Skin epidermis (tissue), 12 donors: ENCODE data around the gene AKT3.
"Not testable (repeated sequence)": the region's sequence is repeated elsewhere in the genome, so short reads cannot be mapped to it uniquely, and the experiment has no call there.

ENCODE experiments used
- H3K27ac ChIP-seq, 21 experiments: fragments of 200-600 bp; sonication (generic) in 11 of 21; one replicate each; pipeline ENCODE4 v1.5.0; 2020; ENCODE audit warnings: mild to moderate bottlenecking in 3 of 21, inconsistent platforms in 2 of 21, moderate library complexity in 2 of 21
- H3K4me3 ChIP-seq, 7 experiments: fragments of 200-600 bp; sonication (generic) in 2 of 7; one replicate each; pipeline ENCODE4 v1.5.0; 2020; ENCODE audit warnings: inconsistent platforms in 2 of 7, mild to moderate bottlenecking in 2 of 7, moderate library complexity in 1 of 7

Gene AKT3

DNA sequence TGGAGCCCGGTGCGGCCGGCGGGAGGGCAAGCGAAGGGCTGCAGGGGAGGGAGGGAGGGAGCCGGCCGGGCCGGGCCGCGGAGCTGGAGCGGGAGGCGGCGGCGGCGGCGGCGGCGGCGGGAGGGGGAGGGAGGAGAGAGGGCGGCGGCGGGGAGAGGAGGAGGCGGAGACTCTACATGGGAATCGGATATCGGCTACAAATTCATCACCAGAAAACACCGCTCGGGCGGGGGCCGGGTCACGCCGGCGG is at the start of gene AKT3:
AKT3 (minus strand) TSS at position 42 of the 250 bp plus-strand sequence. CDS start 7,073 bp downstream, outside the sequence.
- Histone ChIP-seq H3K27ac (peak within 1 kb of the TSS; percentile 70 to 99 (median 91)), H3K4me3 (peak within 1 kb of the TSS; percentile 61 to 75 (median 67))

DNA sequence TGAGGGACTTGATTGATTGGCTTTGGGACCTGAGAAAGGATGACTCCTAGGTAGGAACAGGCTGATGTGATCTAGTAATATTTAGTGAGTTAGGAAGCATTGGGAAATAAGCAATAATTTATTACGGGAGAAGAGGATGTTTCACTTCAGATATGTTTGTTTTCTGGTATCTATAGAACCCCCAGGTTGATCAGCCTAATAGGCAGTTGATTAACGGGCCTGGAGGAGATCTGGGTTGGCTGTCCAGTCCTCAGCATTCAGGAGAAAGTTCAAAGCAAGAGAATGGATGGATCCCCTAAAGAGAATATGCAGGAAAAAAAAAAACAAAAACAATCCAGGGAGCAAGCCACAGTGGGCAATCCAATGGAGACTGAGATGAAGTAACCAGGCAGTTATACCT is 48.2 kb upstream of the AKT3 start:
- Histone ChIP-seq H3K4me3 (no peak overlapping the region), H3K27ac (no peak overlapping the region)

DNA sequence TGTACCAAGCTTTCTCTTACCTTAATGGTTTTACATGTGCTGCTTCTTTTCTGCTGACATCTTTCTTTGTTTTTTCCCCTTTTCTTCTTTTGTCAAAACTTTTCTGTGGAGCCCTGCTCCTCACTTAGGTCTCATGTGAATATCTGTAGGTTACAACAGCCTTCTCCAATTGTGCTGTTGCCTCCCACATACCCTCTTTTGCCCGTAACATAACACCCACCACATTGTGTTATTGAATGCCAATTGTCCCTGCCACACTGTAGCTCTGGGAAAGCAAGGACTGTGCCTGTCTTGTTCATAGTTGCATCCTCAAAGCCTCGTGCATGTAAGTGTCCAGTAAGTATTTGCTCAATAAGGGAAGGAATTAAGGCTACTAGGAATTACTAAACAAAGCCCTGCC is 46.3 kb upstream of the AKT3 start:
- Histone ChIP-seq H3K4me3 (no peak overlapping the region), H3K27ac (no peak overlapping the region)

DNA sequence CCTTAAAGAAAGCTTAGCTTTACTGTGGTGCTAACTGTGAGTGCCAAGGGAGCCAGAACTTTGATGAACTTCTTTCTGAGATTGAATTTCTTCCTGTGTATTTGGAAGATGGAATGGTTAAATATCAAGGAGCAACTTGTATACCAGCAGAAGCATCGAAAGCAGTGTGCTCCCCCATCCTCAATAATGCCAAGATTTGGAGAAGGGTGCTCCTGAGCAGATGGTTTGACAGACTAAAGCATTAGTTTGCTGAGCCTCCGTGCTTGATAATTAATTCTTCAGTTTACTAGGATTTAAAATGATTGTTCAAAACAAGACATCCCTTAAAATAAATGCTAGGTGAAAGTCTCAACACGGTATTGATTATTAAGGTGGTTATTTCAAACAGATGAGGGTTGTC is 42.4 kb upstream of the AKT3 start:
- H3K27ac ChIP-seq: no peak overlapping the region
- H3K4me3 ChIP-seq: no peak overlapping the region

DNA sequence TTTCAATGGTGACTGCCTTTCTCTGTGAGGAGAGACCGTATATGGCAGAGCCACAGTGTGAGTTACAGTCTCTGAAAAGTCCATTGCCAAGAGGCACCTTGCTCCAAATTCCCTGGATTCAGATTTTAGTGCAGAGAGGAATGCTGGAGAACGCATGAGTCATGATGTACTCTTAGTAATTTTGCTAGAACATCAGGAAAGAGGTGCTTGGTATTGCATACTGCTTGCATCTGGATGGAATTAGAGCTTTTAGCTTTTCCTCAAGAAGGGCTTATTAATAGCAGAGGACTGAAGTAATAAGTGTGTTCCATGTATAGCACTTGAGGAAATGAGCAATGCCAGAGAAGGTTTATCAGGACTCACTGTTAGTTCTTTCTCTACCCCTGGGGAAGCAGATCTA is 40.5 kb upstream of the AKT3 start:
- no peak overlapping the region for H3K4me3 ChIP-seq
- H3K27ac ChIP-seq: no peak overlapping the region

DNA sequence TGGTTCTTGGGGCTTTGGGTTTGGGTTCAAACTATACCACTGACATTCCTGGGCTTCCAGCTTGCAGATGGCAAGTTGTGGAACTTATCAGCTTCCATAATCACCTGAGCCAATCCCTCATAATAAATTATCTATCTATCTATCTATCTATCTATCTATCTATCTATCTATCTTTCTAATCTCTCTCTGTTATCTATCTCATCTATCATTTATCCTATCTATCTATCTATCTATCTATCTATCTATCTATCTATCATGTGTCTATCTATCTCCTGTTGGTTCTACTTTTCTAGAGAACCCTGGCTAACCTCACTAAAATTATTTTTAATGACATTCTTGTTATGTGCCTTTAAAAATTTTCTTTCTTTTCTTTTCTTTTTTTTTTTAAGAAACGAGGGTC is 35.8 kb upstream of the AKT3 start:
- Histone ChIP-seq H3K27ac (no peak overlapping the region), H3K4me3 (no peak overlapping the region)

DNA sequence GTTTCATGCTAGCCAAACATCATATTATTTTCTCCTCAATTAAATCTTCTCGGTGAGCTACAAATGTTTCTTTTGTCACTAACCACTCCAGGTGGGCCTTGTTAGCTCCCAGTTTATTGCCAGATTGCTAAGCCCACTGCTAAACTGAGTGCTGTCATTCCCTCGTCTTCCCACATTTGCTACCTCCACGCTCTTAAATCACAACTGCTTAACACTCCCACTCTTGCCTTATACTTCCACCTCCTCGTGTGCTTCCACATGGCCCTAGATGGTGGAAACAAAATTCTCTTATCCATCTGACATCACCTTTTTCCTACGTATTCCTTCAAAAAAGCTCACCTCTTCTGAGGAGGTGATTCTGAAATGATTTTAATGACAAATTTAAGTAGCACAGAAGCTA is 34.6 kb upstream of the AKT3 start:
- H3K4me3 ChIP-seq: no peak overlapping the region
- no peak overlapping the region for H3K27ac ChIP-seq

DNA sequence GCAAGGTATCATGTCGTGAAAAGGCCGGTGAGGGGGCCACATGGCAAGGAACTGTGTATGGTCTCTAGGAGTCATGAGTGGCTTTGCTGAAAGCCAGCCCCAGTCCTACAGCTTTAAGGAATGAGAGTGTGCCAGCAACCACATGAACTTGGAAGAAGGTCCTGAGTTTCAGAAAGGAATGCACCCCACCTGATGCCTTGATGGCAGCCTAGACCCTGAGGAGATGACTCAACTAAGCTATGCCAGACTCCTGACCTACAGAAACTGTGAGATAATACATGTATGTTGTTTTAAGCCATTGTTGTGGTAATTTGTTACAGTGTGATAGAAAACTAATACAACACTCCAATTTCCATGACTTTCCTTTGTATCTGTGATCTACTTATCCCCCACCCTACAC is 33.5 kb upstream of the AKT3 start:
- no peak overlapping the region for H3K4me3 ChIP-seq
- no peak overlapping the region for H3K27ac ChIP-seq

DNA sequence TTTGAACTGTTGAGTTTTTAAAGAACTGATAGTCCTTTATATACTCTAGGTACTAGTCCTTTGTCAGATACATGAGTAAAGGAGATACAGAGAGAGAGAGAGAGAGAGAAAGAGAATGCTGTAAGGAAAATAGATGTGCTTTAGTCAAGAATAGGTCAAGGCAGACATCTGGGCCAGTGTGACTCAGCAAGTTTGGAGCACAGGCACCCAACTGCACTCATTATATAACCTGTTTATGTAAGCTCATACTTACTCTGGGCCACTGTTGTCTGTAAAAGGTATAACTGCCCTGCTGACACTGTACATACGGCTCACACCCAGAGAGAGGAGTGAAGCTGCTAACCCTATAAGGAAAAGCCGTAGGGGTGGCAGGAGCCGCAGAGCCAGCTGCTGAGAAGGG is 32.2 kb upstream of the AKT3 start:
- no peak overlapping the region for H3K4me3 ChIP-seq
- no peak overlapping the region for H3K27ac ChIP-seq

DNA sequence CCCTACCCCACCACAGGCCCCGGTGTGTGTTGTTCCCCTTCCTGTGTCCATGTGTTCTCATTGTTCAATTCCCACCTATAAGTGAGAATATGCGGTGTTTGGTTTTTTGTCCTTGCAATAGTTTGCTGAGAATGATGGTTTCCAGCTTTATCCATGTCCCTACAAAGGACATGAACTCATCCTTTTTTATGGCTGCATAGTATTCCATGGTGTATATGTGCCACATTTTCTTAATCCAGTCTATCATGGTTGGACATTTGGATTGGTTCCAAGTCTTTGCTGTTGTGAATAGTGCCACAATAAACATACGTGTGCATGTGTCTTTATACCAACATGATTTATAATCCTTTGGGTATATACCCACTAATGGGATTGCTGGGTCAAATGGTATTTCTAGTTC is 27.0 kb upstream of the AKT3 start:
- not testable (repeated sequence) for H3K27ac ChIP-seq, H3K4me3 ChIP-seq

DNA sequence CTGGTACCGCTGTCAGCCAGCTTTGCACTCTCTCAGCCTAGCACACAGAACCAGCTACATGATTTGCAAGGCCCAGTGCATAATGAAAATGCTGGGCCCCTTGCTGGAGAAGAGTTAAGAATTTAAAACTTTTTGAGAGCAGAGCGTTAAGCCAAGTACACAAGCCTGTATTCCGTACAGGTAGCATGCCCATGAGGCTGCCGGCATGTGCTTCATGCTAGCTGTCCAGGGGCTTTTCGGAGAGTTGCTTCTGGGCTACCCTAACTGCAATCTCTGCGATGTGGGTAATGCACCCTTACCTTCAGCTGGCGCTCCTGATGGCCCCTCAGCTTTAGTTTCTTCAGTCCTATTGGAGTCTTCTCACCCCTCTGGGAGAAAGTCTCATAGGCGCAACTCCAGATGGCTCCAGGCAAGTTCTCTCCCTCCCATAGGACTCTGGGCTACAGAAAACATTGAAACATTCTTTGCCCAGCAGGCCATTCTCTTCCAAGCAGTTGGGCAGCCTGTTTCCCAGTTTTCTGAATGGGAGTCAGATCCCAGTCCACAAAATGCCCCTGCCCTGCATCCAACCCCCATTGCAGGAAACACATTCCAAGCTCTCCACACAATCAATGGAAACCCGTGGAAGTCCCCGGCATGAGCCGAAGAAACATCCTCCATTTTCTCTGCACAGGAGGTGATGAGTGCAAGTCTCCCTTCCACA is 5.7 kb upstream of the AKT3 start:
- H3K27ac ChIP-seq: peak overlapping the region in 1 of 21 experiments; percentile 40
- no peak overlapping the region for H3K4me3 ChIP-seq

DNA sequence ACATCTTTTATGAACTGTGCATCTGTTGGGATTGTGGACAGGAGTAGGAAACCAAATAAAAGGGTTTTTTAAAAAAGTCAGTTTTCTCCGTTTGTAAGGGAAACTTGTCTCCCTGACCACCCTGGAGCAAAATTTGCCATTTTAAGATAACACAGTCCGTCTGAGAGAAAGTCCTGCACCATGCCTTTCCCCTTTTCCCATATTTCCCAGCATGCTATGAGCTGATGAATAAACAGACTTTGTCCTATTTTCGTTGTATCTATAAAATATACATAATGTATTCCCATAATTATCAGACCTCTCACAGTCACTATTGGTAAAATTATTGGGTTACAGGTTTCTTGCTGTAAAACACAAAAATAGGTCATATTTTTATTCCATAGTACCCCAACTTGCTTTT is 1.7 kb upstream of the AKT3 start:
- H3K27ac ChIP-seq: no peak overlapping the region
- no peak overlapping the region for H3K4me3 ChIP-seq

DNA sequence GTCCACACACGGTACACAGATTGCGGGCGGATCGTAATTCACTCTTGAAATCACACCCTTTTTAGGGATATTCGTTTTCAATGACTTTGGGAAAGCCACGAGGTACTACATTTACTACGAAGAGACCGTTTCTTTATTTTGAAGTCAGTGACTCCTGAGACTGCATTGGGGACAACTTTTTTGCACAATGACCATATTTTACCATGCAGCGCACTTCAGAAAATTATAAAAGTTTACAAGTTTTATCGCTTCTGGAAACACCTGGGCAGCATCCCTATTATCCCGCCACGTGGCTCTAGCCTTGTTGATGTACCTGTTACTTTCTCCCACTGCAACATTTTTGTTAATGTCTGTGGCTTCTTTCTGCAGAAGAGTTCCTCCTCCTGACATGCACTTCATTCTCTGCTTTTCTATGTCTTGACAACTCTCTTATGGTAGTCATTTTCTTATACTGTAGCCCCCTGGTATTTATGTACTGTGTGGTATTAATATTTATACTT is 1.3 kb upstream of the AKT3 start:
- Histone ChIP-seq H3K4me3 (peak overlapping the region; percentile 61 to 75 (median 67)), H3K27ac (peak overlapping the region in 19 of 21 experiments; percentile 86 to 99 (median 91))

DNA sequence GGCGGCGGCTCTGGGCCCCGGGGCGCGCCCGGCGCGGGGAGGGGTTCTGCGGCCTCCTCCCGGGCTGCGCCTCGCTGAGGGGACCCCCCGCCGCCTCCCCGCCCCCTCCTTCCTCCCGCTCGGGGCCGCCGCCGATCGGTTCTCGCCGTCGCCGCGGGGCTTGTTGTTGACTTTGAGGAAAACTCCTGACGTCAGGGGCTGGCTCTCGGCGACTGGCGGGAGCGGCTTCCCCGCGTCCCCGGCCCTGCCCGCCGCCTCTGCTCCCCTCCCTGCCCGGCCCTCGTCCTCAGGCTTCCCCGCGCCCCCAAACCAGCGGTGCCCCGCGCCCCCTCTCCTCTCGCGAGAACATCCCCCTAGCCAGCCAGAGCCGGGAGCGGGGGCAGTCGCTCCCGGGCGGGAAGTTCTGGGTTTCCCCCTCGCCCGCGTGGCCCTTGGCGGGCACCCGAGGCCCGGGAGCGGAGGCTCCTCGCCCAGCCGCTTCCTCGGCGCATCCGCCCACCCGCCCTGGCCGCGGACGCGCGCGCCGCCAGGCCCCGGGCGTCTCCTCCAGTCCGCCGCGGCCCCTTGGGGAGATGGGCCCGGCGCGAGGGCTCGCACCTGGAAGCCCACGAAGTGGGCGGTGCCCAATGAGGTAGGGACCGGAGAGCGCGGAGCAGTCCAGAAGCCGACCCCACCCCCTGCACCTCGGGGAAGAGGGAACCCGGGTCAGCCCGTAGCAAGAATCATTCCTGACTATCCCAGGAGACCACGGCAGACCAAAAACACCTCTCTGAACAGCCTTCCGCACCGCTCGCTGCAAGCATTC is 611 bp upstream of the AKT3 start:
- peak overlapping the region; percentile 70 to 99 (median 91) for H3K27ac ChIP-seq
- peak overlapping the region; percentile 61 to 75 (median 67) for H3K4me3 ChIP-seq

DNA sequence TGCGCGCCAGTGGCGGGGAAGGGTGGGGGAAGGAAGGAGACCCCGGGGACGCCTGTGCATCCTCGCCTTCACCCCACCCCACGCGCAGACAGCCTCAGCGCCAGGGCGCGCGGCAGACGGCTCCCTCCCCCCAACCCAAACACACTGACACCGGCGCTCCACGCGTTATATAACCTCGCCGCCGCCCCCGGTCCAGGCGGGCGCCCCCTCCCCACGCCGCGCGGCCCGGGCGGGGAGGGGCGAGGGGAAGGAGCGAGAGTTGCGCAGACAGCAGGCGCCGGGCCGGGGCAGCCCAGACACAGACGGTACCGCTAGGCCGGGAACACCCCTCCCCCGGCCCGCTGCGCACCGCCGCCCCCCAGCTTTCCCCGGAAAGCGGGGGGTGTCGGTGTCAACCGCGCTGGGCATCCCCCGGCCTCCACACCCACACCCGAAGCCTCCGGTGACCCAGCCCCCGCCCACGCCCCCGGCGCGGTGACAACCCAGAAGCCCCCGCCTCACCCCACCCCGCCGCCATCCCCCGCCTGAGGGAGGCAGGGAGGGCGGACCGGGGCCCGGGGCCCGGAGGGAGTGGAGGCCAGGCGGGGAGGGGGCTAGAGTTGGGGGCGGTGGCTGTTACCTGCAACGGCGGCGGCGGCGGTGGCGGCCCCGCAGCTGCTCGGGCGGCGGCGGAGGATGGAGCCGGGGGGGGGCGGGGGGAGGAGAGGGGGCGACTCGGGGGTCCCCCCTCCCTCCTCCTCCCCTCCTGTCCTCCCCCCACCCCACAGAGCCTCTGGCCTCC is 432 bp downstream of the AKT3 start:
- Histone ChIP-seq H3K4me3 (peak overlapping the region; percentile 61 to 75 (median 67)), H3K27ac (peak overlapping the region; percentile 70 to 99 (median 91))

DNA sequence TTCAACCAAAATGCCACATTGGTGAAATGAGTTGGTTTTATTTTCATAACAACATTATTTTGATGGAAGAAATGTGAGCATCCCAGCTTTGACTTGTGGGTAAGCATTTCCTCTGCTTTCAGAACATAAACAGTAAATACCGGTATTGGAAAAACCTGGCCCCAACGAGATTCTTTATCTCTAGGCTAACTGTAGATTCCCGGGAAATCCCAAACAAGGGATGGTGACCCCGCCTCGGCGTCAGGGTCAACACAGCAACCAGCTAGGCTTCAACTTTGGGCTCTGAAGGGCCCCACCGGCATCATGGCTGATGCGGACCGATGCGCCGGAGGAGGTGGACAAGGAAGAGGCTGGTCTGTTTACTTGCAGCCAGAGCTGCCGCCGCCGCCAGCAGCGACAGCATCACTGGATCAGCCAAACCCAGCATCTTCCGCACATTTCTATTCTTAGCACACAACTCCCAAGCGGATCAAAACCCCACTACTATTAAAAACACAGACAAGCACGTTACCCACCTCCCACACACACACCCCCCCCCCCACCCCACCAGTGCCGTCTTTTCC is 1.1 kb downstream of the AKT3 start:
- peak overlapping the region; percentile 61 to 75 (median 67) for H3K4me3 ChIP-seq
- H3K27ac ChIP-seq: peak overlapping the region; percentile 70 to 99 (median 91)

DNA sequence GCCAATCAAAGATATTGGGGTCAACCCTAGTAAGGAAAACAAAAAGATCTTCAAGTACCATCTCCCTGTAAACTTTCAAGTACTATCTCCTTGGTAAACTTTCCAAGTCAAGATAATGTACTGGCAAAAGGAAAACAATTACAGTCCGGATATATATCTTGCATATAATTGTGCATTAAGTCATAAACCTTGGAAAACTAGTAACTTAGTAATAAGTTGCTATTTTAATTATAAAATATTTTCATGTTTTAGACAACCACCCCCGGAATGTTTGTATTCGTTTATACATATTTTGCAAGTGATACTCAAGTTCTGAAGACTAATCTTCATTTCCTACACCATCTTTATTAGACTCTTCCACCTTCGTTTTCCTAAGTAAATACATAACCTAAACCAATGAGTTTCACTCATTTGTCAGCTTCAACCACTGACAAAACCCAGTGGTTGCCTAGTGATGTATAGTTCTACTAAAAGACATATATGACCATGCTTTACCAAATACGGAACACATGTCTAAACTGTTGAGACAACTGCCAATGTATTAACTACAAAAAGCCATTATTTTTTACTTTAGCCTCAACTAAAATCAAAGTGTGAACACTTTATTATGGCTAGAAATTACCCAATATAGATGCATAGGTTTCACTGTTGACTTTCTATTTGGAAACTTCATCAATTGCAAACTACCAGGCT is 1.7 kb downstream of the AKT3 start:
- Histone ChIP-seq H3K27ac (peak overlapping the region in 9 of 21 experiments; percentile 89 to 99 (median 94)), H3K4me3 (peak overlapping the region in 5 of 7 experiments; percentile 61 to 75 (median 67))

DNA sequence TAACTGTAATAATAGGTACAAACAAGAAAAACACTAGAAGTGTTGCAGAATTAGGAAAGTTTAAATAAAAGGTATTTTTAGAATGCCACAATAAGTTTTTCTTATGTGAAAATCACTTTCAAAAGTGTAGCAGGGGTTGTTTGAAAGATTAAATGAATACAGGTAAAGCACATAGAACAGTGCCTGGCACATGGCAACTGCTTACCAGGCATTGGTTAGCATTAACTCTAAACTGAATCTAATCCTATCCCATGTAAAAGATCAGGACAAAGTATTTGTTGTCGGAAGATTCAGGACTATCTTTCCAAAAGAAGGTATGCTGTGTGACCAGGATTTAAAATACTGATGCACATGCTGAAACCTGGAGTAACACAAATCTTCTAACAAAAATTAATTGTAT is 3.3 kb downstream of the AKT3 start:
- no peak overlapping the region for H3K27ac ChIP-seq
- no peak overlapping the region for H3K4me3 ChIP-seq

DNA sequence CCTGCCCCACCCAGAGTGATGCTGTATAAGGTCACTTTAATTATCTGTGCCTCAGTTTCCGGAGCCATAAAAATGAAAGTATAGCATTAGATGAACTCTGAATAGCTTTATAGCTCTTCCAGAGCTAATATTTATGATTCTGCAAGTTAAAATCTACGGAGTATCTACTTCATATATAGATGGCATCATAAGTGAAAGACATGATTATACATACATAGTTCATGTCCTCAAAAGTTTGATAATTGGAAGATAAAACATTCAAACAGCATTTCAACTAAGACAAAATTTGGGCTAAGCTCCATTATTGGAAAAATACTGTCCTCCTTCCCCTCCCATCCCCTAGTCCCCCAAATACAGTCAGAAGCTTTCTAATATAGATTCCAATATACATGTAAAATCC is 4.2 kb downstream of the AKT3 start:
- H3K4me3 ChIP-seq: no peak overlapping the region

DNA sequence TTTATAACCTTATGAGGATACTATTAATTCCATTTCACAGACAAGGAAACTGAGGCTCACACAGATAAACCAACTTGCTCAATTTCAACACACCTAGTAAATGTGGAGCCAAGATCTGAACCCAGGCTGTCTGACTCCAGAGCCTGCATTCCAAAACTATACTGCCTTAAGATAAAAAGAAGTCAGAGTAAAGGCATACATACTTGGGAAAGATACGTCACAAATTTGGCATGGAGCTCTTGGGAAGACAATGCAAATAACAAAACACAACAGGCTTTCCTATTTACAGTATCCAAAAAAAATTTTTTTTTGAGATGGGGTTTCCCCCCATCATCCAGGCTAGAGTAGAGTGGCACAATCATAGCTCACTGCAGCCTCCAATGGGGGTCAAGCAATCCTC is 5.9 kb downstream of the AKT3 start:
- no peak overlapping the region for H3K4me3 ChIP-seq
- no peak overlapping the region for H3K27ac ChIP-seq

More for the DNA sequence above, 4.2 kb downstream of the AKT3 start:
- no peak overlapping the region for H3K27ac ChIP-seq
